HepG2 (cell line): ENCODE results near the gene CASP7. TPM values are rescaled to one million over a fixed set of nuclear protein-coding genes. Genes with fewer than 3 reads are reported as not detected.

ENCODE experiments used
- ATAC-seq: fragments of 200-7000 bp; cut with Tn5 transposase; 3 replicates; pipeline ENCODE4 v1.9.1; 2020; ENCODE audit warnings: mild to moderate bottlenecking, moderate library complexity
- BruUV-seq: library from RNA; stranded (reverse); fragments of 400-500 nt; replicated peaks from 2 replicates; lab custom pipeline; 2021; lab: Mats Ljungman, UMichigan
- CTCF ChIA-PET: fragments of 300-600 bp; formaldehyde crosslinking; extraction: SDS; loops from one replicate; lab custom pipeline; 2021; ENCODE audit warnings: low total read pairs, inconsistent platforms, low intra/inter-chr PET ratio; lab: Yijun Ruan, JAX
- POLR2A ChIA-PET: fragments of 350-600 bp; sonication (Branson Sonifier 250); formaldehyde crosslinking; loops from one replicate; lab custom pipeline; 2020; ENCODE audit warnings: antibody characterized with exemption, inconsistent platforms; lab: Yijun Ruan, JAX
- DNase-seq: peaks from one replicate; pipeline ENCODE4 v3.0.0-alpha.2; 2015; ENCODE audit warnings: low spot score
- FAIRE-seq: peaks from 3 replicates; lab custom pipeline; 2011; peaks lifted over from hg19 to GRCh38; lab: Jason Lieb, UNC
- H2AFZ ChIP-seq: one replicate; pipeline ENCODE4 v1.6.1; 2011; ENCODE audit warnings: low read length, inconsistent platforms
- H3K27ac ChIP-seq: fragments of 300-600 bp; 3 replicates; pipeline ENCODE4 v1.8.0; 2011; ENCODE audit warnings: mixed run types, mild to moderate bottlenecking, mixed read lengths, low read length, inconsistent platforms; ENCODE audit not compliant: insufficient read depth; ENCODE audit errors: extremely low read length
- H3K27me3 ChIP-seq, 2 experiments: fragments of 200-600 bp in 1 of 2; 2 replicates in 1 of 2; 3 replicates in 1 of 2; pipeline versions ENCODE4 v1.6.0 to v1.8.0; 2011; ENCODE audit warnings: low read length in 2 of 2, mild to moderate bottlenecking in 2 of 2, moderate library complexity in 2 of 2, inconsistent platforms in 1 of 2; ENCODE audit not compliant: insufficient read depth in 2 of 2, control insufficient read depth in 1 of 2
- H3K36me3 ChIP-seq, 2 experiments: fragments of 200-600 bp in 1 of 2; replicated peaks in 1 of 2; 2 replicates in 1 of 2; 3 replicates in 1 of 2; pipeline versions ENCODE4 v1.5.1 to v1.8.0; 2011; ENCODE audit warnings: low read length in 2 of 2, inconsistent platforms in 1 of 2; ENCODE audit not compliant: insufficient read depth in 2 of 2, control insufficient read depth in 1 of 2
- H3K4me1 ChIP-seq: 2 replicates; pipeline ENCODE4 v1.5.1; 2012; ENCODE audit warnings: low read length, inconsistent platforms; ENCODE audit not compliant: insufficient read depth
- H3K4me2 ChIP-seq: 2 replicates; pipeline ENCODE4 v1.6.0; 2011; ENCODE audit warnings: low read depth, low read length, inconsistent platforms
- H3K4me3 ChIP-seq, 3 experiments: fragments of 200-600 bp in 1 of 3; sonication (generic), shearing (Covaris generic) in 1 of 3; replicated peaks in 1 of 3; 2 replicates each; pipeline ENCODE4 v1.5.1; 2011 to 2016; ENCODE audit warnings: low read length in 3 of 3, inconsistent platforms in 2 of 3, low read depth in 2 of 3, mild to moderate bottlenecking in 2 of 3, control low read depth in 1 of 3, mixed read lengths in 1 of 3; ENCODE audit not compliant: insufficient read depth in 1 of 3
- H3K79me2 ChIP-seq: one replicate; pipeline ENCODE4 v1.6.1; 2011; ENCODE audit warnings: low read length, inconsistent platforms; ENCODE audit not compliant: insufficient read depth
- H3K9ac ChIP-seq: 2 replicates; pipeline ENCODE4 v1.6.0; 2011; ENCODE audit warnings: mild to moderate bottlenecking, low read depth, low read length, inconsistent platforms; ENCODE audit not compliant: insufficient read depth
- H3K9me3 ChIP-seq: 2 replicates; pipeline ENCODE4 v1.5.1; 2012; ENCODE audit warnings: mild to moderate bottlenecking, low read length
- H4K20me1 ChIP-seq: 2 replicates; pipeline ENCODE4 v1.6.0; 2011; ENCODE audit warnings: inconsistent platforms, mild to moderate bottlenecking, low read length, moderate library complexity; ENCODE audit not compliant: insufficient read depth
- HNF4A ChIP-seq: sonication (generic); formaldehyde crosslinking; IDR thresholded peaks from 2 replicates; pipeline ENCODE4 v1.4.0; 2020; ENCODE audit warnings: missing genetic modification reagents
- ISL2 ChIP-seq: sonication (generic); formaldehyde crosslinking; IDR thresholded peaks from 2 replicates; pipeline ENCODE4 v1.5.0; 2020; ENCODE audit warnings: missing genetic modification reagents
- KDM2A ChIP-seq: sonication (generic); formaldehyde crosslinking; IDR thresholded peaks from 2 replicates; pipeline ENCODE4 v1.4.0; 2020; ENCODE audit warnings: low read depth, missing genetic modification reagents, borderline replicate concordance
- NR2C2 ChIP-seq: sonication (generic); formaldehyde crosslinking; IDR thresholded peaks from 2 replicates; pipeline ENCODE4 v1.4.0; 2020; ENCODE audit warnings: missing genetic modification reagents, mild to moderate bottlenecking, moderate library complexity, borderline replicate concordance
- SIN3A ChIP-seq: IDR thresholded peaks from 2 replicates; pipeline ENCODE4 v1.6.1; 2011; ENCODE audit warnings: low read depth, mild to moderate bottlenecking, control low read depth, low read length, borderline replicate concordance
- XRCC5 ChIP-seq: fragments of 200-400 bp; formaldehyde crosslinking; optimal IDR thresholded peaks from 2 replicates; pipeline ENCODE3; 2017; ENCODE audit warnings: mild to moderate bottlenecking, low read length
- ZBTB42 ChIP-seq: sonication (generic); formaldehyde crosslinking; IDR thresholded peaks from 2 replicates; pipeline ENCODE4 v1.5.0; 2020; ENCODE audit warnings: mild to moderate bottlenecking, missing genetic modification reagents
- ZNF350 ChIP-seq: sonication (generic); formaldehyde crosslinking; IDR thresholded peaks from 2 replicates; pipeline ENCODE4 v1.4.0; 2020; ENCODE audit warnings: mild to moderate bottlenecking, low read depth, missing genetic modification reagents, borderline replicate concordance
- ZNF747 ChIP-seq: sonication (generic); formaldehyde crosslinking; IDR thresholded peaks from 2 replicates; pipeline ENCODE4 v1.8.1; 2023; ENCODE audit warnings: missing genetic modification reagents, mild to moderate bottlenecking, borderline replicate concordance
- ZNF777 ChIP-seq: sonication (generic); formaldehyde crosslinking; IDR thresholded peaks from 2 replicates; pipeline ENCODE4 v1.4.0; 2020; ENCODE audit warnings: missing genetic modification reagents
- ZNF83 ChIP-seq: sonication (generic); formaldehyde crosslinking; IDR thresholded peaks from 2 replicates; pipeline ENCODE4 v1.4.0; 2020; ENCODE audit warnings: missing genetic modification reagents, mild to moderate bottlenecking, borderline replicate concordance
- ZZZ3 ChIP-seq: sonication (generic); formaldehyde crosslinking; IDR thresholded peaks from 2 replicates; pipeline ENCODE4 v1.4.0; 2020; ENCODE audit warnings: missing genetic modification reagents, mild to moderate bottlenecking, borderline replicate concordance
- WGBS: methylation state at CpG from one replicate; pipeline ENCODE4 v1.1.6; 2017; ENCODE audit warnings: low lambda C conversion rate; 5-methylcytosine and 5-hydroxymethylcytosine counted together
- in situ Hi-C: cut with HindIII; loops from 2 replicates; pipeline ENCODE4 v1.10.0; 2017; ENCODE audit warnings: low pct_unique_long_range_greater_than_20kb; ENCODE audit not compliant: extremely low pct_ligation_motif_present
- intact Hi-C: fragments of 100-400 bp; cut with micrococcal nuclease; formaldehyde crosslinking; loops from one replicate; pipeline ENCODE4 v1.10.0; 2022; ENCODE audit not compliant: unreplicated experiment
- polyA plus RNA-seq, 8 experiments: library from polyadenylated mRNA; depleted of rRNA in 3 of 8; stranded (reverse) in 7 of 8; unstranded in 1 of 8; fragments of >200 nt; fragmentation: Illumina TruSeq in 4 of 8; extraction: Trizol in 4 of 8; gene quantifications; 2 replicates each; pipeline versions ENCODE4 v1.2.1 to v1.2.3, GENCODE V29; 2011 to 2016; ENCODE audit warnings: low read depth in 4 of 8, missing spikeins in 1 of 8, mixed read lengths in 1 of 8; ENCODE audit not compliant: insufficient read depth in 1 of 8
- total RNA-seq, 5 experiments: library from RNA; depleted of rRNA; stranded (reverse); fragments of >200 nt; fragmentation: Illumina TruSeq; extraction: Trizol; gene quantifications; 2 replicates each; pipeline ENCODE4 v1.2.3, GENCODE V29; 2016; ENCODE audit warnings: low read depth in 1 of 5
- TF ChIP-seq, protein P1 (sequence below): sonication (generic); formaldehyde crosslinking; IDR thresholded peaks from 2 replicates; pipeline ENCODE4 v1.4.0; 2020; ENCODE audit warnings: mild to moderate bottlenecking, missing genetic modification reagents
- TF ChIP-seq, protein P2 (sequence below): sonication (generic); formaldehyde crosslinking; IDR thresholded peaks from 2 replicates; pipeline ENCODE4 v1.9.0; 2022; ENCODE audit warnings: low read depth, missing genetic modification reagents
- TF ChIP-seq, protein P3 (sequence below): IDR thresholded peaks from 2 replicates; pipeline ENCODE4 v1.6.1; 2016; ENCODE audit warnings: low read depth, control low read depth
- TF ChIP-seq, protein P4 (sequence below): sonication (generic); formaldehyde crosslinking; IDR thresholded peaks from 2 replicates; pipeline ENCODE4 v1.4.0; 2020; ENCODE audit warnings: missing genetic modification reagents

The CASP7 gene
- total and polyA plus RNA-seq, 2 of the 13 experiments (the other 11 are each of a cell fraction or from before 2014, with no cell fraction given): 11.9 to 39.3 TPM

DNA sequence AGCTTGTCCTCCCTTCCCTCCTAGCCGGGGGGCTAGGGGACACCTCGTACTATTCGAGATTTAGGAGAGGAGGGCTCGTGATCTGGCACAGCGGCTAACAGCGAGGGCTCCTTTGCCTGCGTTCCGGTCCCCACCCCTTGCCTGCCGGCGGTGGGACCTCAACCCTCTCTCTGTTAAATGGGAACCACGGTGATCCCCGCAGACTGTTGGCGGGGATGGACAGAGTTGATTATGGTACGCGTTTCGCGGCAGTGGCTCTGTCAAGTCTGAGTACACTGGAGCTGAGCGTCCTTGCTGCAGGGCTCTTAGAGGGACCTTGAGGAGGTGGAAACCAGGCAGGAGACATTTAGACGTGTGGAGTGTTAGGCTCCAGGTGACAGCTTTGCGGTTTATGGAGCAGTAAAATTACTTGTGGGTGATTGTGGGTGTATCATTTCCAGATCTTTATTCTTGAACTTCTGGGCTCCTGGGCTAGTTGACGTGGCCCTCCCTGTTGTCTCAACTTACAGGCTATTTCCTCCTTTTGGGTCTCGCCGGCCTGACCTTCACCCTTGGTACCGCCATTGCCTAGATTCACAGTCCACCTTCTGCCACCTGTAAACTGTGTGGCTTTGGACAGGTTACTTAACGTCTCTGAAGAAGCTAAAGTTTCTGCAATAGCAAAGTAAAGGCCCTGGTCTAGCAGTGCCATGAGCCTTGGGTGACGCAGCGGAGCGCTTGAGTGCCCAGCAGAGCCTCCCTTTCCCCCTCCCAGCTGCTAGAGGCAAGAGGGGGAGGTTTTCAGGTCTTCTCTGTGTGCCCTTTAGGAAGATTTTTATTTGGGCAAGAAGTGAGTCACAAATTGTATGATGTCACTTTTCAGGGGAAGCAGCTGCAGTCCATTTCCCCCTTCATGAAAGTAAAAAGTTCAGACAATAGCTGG, 739 bp downstream of the CASP7 start:
- ChIA-PET CTCF (no interaction called here), POLR2A (no interaction called here)
- under 1% methylated on average over 16 of the region's 28 CpGs for WGBS
- TF ChIP-seq ZBTB42 (no peak), HNF4A (CRISPR knock-in tag) (peak; percentile 35; the same call in 1 of the 2 replicates), KDM2A (CRISPR knock-in tag) (no peak), ZNF777 (CRISPR knock-in tag) (peak; percentile 37), ZZZ3 (no peak), ZNF83 (no peak), SIN3A (no peak), XRCC5 (no peak), ZNF747 (CRISPR knock-in tag) (no peak), NR2C2 (CRISPR knock-in tag) (peak; percentile 12; the same call in 1 of the 2 replicates), ZNF350 (CRISPR knock-in tag) (no peak), ISL2 (CRISPR knock-in tag) (0 out of 2 replicates have a peak, but pooled peaks have one; percentile 14)
- TF ChIP-seq, protein P1, sequence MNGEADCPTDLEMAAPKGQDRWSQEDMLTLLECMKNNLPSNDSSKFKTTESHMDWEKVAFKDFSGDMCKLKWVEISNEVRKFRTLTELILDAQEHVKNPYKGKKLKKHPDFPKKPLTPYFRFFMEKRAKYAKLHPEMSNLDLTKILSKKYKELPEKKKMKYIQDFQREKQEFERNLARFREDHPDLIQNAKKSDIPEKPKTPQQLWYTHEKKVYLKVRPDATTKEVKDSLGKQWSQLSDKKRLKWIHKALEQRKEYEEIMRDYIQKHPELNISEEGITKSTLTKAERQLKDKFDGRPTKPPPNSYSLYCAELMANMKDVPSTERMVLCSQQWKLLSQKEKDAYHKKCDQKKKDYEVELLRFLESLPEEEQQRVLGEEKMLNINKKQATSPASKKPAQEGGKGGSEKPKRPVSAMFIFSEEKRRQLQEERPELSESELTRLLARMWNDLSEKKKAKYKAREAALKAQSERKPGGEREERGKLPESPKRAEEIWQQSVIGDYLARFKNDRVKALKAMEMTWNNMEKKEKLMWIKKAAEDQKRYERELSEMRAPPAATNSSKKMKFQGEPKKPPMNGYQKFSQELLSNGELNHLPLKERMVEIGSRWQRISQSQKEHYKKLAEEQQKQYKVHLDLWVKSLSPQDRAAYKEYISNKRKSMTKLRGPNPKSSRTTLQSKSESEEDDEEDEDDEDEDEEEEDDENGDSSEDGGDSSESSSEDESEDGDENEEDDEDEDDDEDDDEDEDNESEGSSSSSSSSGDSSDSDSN (CRISPR knock-in tag): peak; percentile 30; the same call in 1 of the 2 replicates
- TF ChIP-seq, protein P2, sequence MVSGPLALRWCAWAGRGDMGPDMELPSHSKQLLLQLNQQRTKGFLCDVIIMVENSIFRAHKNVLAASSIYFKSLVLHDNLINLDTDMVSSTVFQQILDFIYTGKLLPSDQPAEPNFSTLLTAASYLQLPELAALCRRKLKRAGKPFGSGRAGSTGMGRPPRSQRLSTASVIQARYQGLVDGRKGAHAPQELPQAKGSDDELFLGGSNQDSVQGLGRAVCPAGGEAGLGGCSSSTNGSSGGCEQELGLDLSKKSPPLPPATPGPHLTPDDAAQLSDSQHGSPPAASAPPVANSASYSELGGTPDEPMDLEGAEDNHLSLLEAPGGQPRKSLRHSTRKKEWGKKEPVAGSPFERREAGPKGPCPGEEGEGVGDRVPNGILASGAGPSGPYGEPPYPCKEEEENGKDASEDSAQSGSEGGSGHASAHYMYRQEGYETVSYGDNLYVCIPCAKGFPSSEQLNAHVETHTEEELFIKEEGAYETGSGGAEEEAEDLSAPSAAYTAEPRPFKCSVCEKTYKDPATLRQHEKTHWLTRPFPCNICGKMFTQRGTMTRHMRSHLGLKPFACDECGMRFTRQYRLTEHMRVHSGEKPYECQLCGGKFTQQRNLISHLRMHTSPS (CRISPR knock-in tag): 0 out of 2 replicates have a peak, but pooled peaks have one; percentile 11
- TF ChIP-seq, protein P3, sequence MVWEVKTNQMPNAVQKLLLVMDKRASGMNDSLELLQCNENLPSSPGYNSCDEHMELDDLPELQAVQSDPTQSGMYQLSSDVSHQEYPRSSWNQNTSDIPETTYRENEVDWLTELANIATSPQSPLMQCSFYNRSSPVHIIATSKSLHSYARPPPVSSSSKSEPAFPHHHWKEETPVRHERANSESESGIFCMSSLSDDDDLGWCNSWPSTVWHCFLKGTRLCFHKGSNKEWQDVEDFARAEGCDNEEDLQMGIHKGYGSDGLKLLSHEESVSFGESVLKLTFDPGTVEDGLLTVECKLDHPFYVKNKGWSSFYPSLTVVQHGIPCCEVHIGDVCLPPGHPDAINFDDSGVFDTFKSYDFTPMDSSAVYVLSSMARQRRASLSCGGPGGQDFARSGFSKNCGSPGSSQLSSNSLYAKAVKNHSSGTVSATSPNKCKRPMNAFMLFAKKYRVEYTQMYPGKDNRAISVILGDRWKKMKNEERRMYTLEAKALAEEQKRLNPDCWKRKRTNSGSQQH (CRISPR knock-in tag): 0 out of 2 replicates have a peak, but pooled peaks have one; percentile 24
- TF ChIP-seq, protein P4, sequence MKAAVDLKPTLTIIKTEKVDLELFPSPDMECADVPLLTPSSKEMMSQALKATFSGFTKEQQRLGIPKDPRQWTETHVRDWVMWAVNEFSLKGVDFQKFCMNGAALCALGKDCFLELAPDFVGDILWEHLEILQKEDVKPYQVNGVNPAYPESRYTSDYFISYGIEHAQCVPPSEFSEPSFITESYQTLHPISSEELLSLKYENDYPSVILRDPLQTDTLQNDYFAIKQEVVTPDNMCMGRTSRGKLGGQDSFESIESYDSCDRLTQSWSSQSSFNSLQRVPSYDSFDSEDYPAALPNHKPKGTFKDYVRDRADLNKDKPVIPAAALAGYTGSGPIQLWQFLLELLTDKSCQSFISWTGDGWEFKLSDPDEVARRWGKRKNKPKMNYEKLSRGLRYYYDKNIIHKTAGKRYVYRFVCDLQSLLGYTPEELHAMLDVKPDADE: no peak

More for the DNA sequence above, 739 bp downstream of the CASP7 start:
- H3K79me2 ChIP-seq: peaks cover 44% of the 10 kb centered on the region
- FAIRE-seq: no peak
- peak overlapping the region; percentile 83 for H3K9ac ChIP-seq
- H3K4me3 ChIP-seq: peak overlapping the region; percentile 90 to 95 (median 94)
- ATAC-seq: peak; percentile 48
- peaks cover 26% of the 10 kb centered on the region for H3K4me1 ChIP-seq
- peak; percentile 24 for DNase-seq
- BruUV-seq: TSS peak; percentile 53
- in situ Hi-C loops: no loop called here
- intact Hi-C loops: no loop called here
- H3K4me2 ChIP-seq: peak overlapping the region; percentile 90
- H3K9me3 ChIP-seq: no peaks in the 10 kb centered on the region
- peak overlapping the region; percentile 42 for H2AFZ ChIP-seq
- H4K20me1 ChIP-seq: no peaks in the 10 kb centered on the region
- H3K27me3 ChIP-seq: no peaks in the 10 kb centered on the region; a peak in 1 of 5 replicates
- no peaks in the 10 kb centered on the region; a peak in 1 of 5 replicates for H3K36me3 ChIP-seq
- H3K27ac ChIP-seq: peak overlapping the region; percentile 85
